GM21423 (cell line): ENCODE results near the gene MRPL27.
"Not testable (repeated sequence)": the region's sequence is repeated elsewhere in the genome, so short reads cannot be mapped to it uniquely, and the experiment has no call there.

Experiments
- ATAC-seq: cut with Tn5 transposase; IDR thresholded peaks from one replicate; pipeline ENCODE4 v1.9.1; 2021; ENCODE audit warnings: mild to moderate bottlenecking, moderate library complexity; ENCODE audit not compliant: unreplicated experiment

MRPL27 gene

DNA sequence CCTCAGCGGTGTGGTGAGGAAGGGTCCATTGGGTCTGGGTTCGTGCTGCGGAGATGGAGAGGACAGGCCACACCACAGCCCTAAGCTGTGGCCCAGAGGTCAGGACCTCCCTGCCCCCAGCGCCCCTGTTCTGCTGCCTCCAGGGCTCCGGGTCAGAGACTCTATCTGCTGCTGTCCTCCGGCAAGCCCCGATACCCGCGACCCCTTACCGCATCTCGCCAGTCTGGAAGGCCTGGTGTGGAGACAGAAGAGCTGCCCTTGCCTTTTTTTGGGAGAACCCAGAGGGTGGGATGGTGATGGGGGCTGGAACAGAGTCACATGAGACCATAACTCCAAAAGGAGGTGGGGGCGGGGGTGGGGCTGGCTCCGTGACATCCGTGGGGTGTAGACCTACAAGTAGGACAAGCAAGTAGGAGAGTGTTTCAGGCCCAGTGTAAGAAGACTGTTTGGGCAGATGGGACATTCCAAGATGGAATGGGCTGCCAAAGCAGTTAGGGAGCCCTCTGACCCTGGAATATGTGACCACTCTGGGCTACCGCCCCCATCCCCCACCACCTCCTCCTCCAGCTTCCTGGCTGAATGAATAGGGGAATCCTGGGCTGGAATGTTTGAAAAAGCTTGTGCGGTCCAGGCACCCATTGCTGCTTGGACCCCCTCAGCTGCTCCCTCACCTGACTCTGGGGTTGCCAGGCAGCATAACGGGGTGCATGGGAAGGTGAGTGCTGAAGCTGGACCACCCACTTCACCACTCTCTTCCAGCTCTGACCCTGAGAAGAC lies 25.7 kb downstream of the MRPL27 start:
- no peak for ATAC-seq

GRCh38 chr17:50346313-50347116 lies 26.5 kb downstream of the MRPL27 start:
- ATAC-seq = peak; percentile 52

GRCh38 chr17:50345432-50346312 lies 27.3 kb downstream of the MRPL27 start, which contains the start of gene XYLT2:
Gene XYLT2, plus strand, starts transcription at chr17:50346126. Its CDS starts 15 bp downstream, at chr17:50346141.
- ATAC-seq = peak; percentile 76

GRCh38 chr17:50344731-50345365 lies 28.1 kb downstream of the MRPL27 start:
- no peak for ATAC-seq

GRCh38 chr17:50339381-50339780 lies 33.6 kb downstream of the MRPL27 start:
- no peak for ATAC-seq

GRCh38 chr17:50338645-50339044 lies 34.3 kb downstream of the MRPL27 start:
- no peak for ATAC-seq

- no peak for ATAC-seq
Observed at GRCh38 chr17:50337956-50338355, 35.0 kb downstream of the MRPL27 start.

DNA sequence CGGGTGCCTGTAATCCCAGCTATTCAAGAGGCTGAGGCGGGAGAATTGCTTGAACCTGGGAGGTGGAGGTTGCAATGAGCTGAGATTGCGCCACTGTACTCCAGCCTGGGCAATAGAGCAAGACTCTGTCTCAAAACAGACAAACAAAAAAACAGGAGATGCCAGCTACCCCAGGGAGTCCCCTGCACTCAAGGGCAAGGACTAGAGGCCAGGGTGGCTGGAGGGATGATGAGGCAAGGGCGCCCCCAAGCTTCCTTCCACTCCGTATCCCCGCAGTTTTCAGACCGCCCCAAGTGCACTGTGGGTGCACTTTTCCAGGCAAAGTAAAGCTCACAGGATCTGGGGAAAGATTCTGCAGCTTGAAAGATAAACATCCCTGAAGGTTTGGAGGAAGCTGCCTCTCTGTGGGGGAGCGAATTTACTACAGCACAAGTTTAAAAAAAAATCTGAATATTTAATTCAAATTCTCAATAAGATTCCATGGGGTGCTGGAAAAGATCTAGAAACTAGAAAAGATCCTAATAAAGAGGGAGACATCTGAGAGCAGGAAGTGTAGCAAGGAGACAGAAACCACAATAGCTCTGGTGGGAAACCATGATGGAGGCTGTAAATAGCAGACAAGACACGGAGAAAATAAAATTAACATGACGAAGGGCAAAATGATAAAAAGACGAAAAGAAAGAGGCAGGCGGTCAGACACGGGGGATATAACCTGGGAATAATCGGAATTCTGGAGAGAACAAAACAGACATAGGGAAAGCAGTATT lies 39.5 kb downstream of the MRPL27 start:
- ATAC-seq = not testable (repeated sequence)

GRCh38 chr17:50332196-50332595 lies 40.8 kb downstream of the MRPL27 start:
- no peak for ATAC-seq

GRCh38 chr17:50331085-50331791 lies 41.7 kb downstream of the MRPL27 start:
- no peak for ATAC-seq

DNA sequence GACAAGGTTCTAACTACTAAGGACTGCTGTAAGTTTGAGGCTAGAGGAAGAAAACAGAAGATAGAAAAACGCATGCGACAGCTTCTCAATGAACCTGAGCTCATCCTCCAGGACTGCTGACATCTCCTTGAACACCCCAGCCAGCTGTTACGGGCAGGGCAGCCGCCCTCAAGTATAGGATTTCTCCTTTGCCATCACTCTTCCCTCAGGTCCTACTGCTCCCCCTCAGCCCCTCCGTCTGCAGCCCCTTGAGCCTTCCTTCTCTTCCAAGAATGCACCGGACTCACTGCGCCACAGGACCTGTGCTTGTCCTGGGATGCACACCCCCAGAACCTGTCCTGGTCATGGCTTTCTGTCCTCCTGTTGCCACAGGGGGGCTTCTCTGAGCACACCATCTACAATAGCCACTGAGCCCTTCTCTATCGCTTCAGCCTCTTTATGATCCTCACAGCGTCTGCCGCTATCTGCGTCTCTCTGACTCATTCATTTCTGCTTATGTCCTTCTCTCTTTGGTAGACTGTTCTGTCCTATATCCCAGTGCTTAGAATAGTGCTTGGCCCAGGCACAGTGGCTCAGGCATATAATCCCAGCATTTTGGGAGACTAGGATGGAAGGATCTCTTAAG lies 42.7 kb downstream of the MRPL27 start:
- no peak for ATAC-seq

- no peak for ATAC-seq
Observed at GRCh38 chr17:50329716-50330115, 43.3 kb downstream of the MRPL27 start.

- ATAC-seq = no peak
Observed at GRCh38 chr17:50328363-50329325, 44.3 kb downstream of the MRPL27 start.

GRCh38 chr17:50326831-50327364 lies 46.1 kb downstream of the MRPL27 start:
- no peak for ATAC-seq

GRCh38 chr17:50325906-50326305 lies 47.1 kb downstream of the MRPL27 start:
- ATAC-seq = no peak

DNA sequence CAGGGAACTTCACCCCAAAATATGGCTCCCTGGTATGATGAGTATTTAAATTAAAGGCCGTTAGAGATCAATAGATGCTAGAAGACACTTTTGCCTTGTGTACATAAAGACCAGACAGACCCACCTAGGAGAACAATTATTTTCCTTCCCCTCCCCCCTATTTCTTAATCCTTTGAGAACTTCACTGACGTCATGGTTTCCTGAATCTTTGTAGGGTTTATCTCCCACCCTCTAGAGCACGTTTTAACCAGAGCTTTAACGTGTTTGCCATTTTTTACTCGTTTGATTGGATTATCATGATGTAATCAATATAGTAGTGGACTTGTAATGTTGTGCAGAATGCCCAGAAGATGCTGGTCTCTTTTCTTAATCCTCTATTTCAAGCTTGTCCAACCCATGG lies 49.9 kb downstream of the MRPL27 start:
- ATAC-seq = no peak

DNA sequence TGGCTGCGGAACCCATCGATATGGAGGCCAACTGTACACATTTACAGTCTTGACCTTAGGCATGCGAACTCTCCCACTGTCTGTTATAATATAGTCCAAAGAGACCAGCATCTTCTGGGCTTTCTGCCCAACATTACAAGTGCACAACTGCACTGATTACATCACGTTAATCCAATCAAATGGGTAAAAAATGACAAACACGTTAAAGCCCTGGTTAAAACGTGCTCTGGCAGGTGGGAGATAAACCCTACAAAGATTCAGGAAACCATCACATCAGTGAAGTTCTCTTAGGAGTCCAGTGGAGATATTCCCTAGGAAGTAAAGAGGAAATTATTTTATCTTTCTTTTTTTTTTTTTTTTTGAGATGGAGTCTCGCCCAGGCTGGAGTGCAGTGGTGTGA lies 50.7 kb downstream of the MRPL27 start:
- ATAC-seq = no peak
